ENCODE results near the gene ACER3.

The ACER3 gene

DNA sequence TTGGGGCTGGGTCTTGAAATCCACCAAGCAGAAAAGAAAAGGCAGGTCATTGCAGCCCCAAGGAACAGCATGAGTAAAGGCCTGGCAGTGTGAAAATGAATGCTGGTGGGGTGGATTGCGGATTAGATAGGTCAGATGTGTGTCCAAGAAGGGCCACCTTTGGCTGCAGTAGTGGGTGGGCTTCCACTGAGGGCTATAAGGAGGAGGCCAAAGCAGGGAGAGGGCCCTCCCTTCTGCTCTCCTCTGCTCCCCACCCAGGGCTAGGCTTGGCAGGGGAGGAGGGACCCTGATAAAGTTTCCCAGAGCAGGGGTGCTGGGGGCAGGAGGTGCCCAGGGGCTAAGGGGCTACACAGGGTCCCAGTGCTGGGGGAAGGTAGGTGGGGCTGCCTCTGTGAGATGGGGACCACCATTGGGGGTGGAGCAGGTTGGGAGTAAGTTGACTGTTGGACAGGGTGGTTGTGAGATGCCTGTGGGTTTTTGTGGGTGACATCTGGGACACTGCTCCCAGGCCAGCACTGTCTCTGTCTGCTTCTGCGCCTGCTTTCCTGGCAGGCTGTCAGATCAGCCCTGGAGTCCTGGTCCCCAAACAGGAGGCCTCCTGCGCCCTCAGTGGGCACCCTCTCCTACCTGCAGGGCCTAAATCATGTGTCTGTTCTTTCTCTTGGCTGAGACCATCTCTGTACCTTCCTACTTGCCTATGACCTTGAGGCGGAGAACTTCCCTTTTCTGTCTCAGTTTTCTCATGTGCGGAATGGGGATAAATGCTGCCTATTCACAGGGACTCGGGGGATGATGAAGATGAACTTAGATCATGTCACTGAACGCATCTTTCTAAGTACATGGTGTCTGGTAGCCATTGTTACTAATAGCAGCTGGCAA is 208.0 kb downstream of the ACER3 start:
- no peaks in the 10 kb centered on the region for H3K36me3 Mint-ChIP-seq
- no peak overlapping the region for H3K4me3 Mint-ChIP-seq
- H3K9me3 Mint-ChIP-seq, result no peaks in the 10 kb centered on the region
- CTCF ChIA-PET, result interaction anchor here (0.9 kb wide), 1 partner anchor 11 kb away, joined by 3 read pairs; no protein-coding TSS in a partner anchor
- H3K4me1 Mint-ChIP-seq, result peaks cover 28% of the 10 kb centered on the region
- H3K27me3 Mint-ChIP-seq, result peaks cover 68% of the 10 kb centered on the region
- DNase-seq, result no peak
- H3K27ac Mint-ChIP-seq, result no peak overlapping the region

DNA sequence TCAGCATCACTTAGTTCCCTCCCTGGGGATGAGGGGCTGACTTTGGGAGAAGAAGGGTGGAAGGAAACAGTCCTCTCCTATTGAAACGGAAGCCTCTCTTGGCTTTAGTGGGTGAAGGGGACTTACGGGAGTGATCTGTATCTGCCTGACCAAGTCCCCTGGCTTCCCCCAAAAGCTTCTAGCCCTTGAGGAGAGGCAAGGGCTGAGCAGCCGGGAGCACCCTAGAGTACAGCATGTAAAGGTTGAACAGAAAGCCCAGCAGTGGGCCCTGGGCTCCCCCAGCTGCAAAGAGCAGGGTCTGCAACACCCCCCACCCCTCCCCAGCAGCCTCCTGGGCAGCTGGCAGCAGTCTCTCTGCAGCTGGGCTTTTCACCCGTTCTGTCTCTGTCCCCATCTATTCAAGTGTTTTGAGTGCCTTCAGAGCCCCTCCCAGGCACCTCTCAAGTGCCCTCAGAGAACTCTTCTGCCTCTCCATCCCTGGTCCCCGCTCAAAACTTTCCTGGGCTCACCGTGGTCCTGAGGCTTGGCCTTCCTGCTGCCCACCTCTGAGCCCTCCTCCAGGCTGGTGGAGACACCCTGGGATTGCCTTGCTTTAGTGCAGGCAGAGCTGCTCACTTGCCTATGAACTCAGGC is 208.7 kb downstream of the ACER3 start:
- Mint-ChIP-seq H3K27ac (no peak overlapping the region), H3K4me3 (no peak overlapping the region), H3K9me3 (no peaks in the 10 kb centered on the region), H3K27me3 (peaks cover 62% of the 10 kb centered on the region), H3K4me1 (peaks cover 28% of the 10 kb centered on the region), H3K36me3 (no peaks in the 10 kb centered on the region)
- DNase-seq, result no peak
- CTCF ChIA-PET, result interaction anchor here (0.9 kb wide), 1 partner anchor 10 kb away, joined by 3 read pairs; no protein-coding TSS in a partner anchor

DNA sequence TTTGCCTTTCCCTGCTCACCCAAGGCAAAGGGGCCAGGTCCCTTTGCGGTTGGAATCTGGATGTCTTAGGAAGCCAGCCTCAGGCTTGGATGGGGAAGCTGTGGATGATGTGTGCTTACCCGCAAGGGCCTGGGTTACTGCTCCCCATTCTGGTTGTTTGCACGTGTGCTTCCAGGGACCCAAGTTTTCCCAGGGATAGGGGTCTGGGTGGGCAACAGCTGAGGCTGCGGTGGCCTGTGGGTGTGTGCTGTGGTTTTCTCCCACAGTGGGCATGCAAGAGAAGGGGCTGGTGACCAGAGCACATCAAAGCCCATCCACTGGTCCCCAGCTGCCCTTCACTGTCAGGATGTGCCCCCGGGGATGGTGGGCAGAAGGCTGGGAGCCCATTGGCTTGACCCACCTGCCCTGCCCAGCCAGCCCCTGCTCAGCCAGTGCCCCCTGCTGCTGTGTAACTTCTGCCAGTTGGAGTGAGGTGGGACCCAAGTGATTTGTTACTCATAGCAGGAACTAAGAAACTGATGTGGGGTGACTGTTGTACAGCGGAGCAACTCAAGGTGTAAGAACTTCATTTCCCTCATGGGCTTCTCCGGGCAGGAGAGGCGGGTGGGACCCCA is 209.4 kb downstream of the ACER3 start:
- H3K9me3 Mint-ChIP-seq, result no peaks in the 10 kb centered on the region
- no peak overlapping the region for H3K27ac Mint-ChIP-seq
- peaks cover 60% of the 10 kb centered on the region for H3K27me3 Mint-ChIP-seq
- DNase-seq, result no peak
- H3K4me1 Mint-ChIP-seq, result peaks cover 28% of the 10 kb centered on the region
- CTCF ChIA-PET, result interaction anchor here (0.9 kb wide), 1 partner anchor 9 kb away, joined by 3 read pairs; no protein-coding TSS in a partner anchor
- no peak overlapping the region for H3K4me3 Mint-ChIP-seq
- no peaks in the 10 kb centered on the region for H3K36me3 Mint-ChIP-seq

DNA sequence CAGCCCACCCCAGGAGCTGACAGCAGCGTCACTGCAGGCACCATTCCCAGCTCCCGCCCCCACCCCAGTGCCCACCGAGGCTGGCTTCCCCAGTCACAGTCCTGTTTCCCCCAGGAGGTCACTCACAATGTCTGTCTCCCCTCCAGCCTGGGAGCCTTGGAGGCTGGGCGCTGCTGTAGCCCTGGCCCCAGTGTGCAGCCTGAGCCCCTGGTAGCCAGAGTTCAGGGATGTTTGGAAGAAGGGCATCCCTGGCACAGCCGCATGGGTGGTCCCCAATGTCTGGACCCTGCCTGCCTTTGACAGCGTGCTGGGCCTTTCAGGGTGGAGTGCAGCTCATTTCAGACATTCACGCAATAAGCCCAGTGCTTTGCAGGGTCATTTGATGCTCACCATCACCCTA is 210.4 kb downstream of the ACER3 start:
- DNase-seq, result no peak
- Mint-ChIP-seq H3K9me3 (no peaks in the 10 kb centered on the region), H3K4me1 (peaks cover 24% of the 10 kb centered on the region), H3K27ac (no peak overlapping the region), H3K36me3 (no peaks in the 10 kb centered on the region), H3K27me3 (peaks cover 52% of the 10 kb centered on the region), H3K4me3 (no peak overlapping the region)
- CTCF ChIA-PET, result no interaction called here

DNA sequence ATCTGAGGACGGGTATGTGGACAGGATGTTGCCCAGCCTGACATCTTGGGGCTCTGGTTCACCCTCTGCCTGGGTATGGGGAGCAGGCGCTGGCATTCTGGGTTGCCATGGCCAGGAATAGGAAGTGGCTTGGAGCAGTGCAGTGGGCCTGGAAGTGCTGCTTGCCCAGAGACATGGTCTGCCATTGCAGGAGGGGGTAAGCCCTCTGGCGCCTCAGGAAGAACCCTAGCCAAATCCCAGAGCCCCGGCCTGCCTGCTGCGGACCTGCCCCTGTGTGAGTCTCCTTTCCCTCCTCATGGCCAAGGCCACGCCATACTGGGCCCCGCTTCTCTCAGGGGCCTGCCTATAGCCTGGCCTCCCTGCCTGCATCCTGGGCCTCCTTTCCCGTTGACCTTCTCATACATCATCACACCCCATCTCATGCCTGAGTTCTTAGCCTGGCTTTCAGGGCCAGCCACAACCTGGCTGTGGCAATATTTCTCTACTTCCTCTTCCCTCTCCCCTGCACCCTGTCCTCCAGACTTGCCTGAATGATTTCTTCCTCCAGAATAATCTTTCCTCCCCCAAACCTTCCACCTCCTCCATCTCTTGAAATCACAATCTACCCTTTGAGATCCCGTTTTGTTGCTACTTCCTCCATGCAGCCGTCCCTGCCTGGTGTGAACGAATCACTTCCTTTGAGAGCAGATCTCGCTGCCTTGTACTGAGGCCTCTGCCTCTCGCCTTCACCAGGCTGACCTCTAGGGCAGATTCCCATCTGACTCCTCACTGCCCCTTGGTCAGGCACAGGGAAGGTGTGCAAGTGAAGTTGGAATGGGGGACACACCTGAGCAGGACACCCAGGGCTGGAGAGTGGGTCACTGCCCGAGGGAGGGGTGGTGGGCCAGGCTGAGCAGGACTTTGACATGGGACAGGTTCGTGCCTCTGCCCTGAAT is 211.2 kb downstream of the ACER3 start:
- DNase-seq, result no peak
- Mint-ChIP-seq H3K27me3 (peaks cover 50% of the 10 kb centered on the region), H3K27ac (no peak overlapping the region), H3K4me1 (peaks cover 23% of the 10 kb centered on the region), H3K4me3 (no peak overlapping the region), H3K36me3 (no peaks in the 10 kb centered on the region), H3K9me3 (no peaks in the 10 kb centered on the region)
- CTCF ChIA-PET, result interaction anchor here (2.1 kb wide), 1 partner anchor 19 kb away, joined by 5 read pairs; no protein-coding TSS in a partner anchor

DNA sequence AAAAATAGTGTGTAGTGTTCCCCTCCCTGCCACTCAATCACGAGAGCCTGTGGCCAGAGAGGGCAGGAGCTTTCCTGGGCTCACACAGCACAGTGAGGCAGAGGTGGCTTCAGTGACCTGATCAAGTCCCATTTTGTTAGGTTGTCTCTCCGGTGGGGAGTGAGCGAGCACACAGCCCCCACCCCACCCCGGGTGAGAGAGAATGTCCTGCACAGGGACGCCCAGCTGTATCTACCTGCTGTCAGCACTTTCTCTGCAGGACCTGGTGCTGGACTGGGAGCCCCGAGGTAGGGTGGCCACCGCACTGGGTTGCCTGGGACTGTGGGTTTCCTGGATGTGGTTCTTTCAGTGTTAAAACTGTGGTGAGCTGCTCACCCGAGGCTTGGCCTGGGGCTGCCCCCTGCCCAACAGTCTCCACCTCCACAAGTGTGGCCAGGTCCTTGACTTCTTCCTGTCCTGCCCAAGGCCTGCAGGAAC is 212.2 kb downstream of the ACER3 start:
- Mint-ChIP-seq H3K4me1 (peaks cover 18% of the 10 kb centered on the region), H3K27ac (no peak overlapping the region), H3K4me3 (no peak overlapping the region), H3K9me3 (no peaks in the 10 kb centered on the region), H3K36me3 (no peaks in the 10 kb centered on the region), H3K27me3 (peaks cover 42% of the 10 kb centered on the region)
- CTCF ChIA-PET, result interaction anchor here (1.3 to 2.1 kb wide), 2 partner anchors 18 to 25 kb away, joined by 4 to 5 read pairs; no protein-coding TSS in a partner anchor
- DNase-seq, result no peak

DNA sequence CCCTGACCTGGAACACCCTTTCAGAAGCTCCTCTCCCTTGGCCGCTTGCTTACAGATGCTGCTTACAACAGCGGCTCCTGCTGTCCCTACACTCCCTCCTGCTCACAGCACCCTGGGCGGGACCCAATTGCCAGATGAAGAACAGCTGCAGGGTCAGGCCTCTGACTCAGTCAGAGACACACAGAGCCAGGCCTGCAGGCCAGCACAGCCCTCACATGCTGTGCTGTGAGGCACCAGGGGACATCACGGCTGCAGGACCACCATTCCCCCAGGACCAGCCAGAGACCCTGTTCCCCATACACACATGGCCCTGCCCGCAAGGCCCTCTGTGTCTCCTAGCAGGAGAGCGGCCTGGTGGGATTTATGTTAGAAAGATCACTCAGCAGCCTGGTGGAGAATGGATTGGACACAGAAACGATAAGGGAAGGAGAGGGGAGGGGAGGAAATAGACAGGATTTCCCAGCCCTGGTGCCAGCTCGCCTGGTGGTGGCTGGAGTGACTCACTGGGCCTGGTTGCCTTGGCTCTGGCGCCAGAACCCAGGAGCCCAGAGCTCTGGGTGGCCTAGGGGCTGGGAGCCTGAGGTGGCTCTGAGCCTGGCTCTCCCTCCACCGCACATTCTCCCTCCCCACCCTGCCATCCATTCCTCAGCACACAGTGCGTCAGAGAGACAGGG is 212.7 kb downstream of the ACER3 start:
- Mint-ChIP-seq H3K4me3 (no peak overlapping the region), H3K4me1 (peaks cover 18% of the 10 kb centered on the region), H3K27ac (no peak overlapping the region), H3K27me3 (peaks cover 41% of the 10 kb centered on the region), H3K36me3 (no peaks in the 10 kb centered on the region), H3K9me3 (no peaks in the 10 kb centered on the region)
- CTCF ChIA-PET, result interaction anchor here (1.3 to 2.1 kb wide), 2 partner anchors 18 to 26 kb away, joined by 4 to 5 read pairs; no protein-coding TSS in a partner anchor
- no peak for DNase-seq

DNA sequence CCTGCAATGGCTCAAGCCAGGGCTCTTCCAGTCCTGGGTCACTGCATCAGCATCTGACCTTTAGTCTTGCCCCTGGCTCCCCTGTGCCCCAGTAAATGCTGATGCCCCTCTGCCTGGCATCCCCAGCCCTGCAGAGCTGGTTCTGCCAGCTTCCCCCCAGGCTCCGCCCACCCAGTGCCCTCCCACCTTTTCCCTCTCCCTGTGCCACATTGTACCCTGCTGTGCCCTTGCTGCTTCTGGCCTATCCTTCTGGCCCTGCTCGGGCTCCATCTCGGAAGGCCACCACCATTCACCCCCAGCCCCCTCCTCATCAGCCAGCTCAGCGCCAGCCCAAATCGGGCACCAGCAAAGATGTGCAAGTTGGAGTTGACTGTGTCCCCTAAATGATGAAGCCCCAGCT is 213.5 kb downstream of the ACER3 start:
- Mint-ChIP-seq H3K9me3 (no peaks in the 10 kb centered on the region), H3K4me1 (peaks cover 18% of the 10 kb centered on the region), H3K27ac (no peak overlapping the region), H3K27me3 (peaks cover 35% of the 10 kb centered on the region), H3K36me3 (no peaks in the 10 kb centered on the region), H3K4me3 (no peak overlapping the region)
- CTCF ChIA-PET, result interaction anchor here (1.0 to 2.1 kb wide), 2 partner anchors 17 kb away, joined by 3 to 5 read pairs; no protein-coding TSS in a partner anchor
- DNase-seq, result no peak

DNA sequence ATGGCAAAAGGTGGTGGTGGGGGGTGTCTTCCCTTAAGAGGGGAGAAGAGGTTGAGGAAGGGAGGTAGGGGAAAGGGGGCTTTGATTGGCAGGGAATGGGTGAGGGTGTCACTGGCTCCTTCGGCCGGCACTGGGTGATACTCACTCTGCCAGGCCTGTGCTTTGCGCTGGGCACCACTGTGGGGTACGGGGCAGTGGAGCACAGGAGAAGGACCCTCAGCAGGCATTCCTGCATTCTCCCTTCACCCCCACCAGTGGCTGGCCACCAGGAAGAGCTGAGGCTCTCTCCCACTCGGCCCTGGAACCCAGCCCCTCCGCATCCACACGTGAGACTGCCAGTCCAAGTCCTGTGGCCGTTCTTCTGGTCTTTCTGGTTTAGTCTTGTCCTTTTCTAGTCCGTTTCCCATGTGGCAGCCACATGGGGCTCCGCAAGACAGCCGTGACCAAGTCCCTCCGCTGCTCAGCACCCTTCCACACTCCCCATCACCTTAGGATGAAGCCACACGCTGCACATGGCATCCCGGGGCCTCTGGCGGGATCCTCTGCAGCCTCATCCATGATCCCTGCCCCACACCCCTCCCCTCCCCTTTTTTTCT is 214.0 kb downstream of the ACER3 start:
- H3K9me3 Mint-ChIP-seq, result no peaks in the 10 kb centered on the region
- DNase-seq, result no peak
- peaks cover 29% of the 10 kb centered on the region for H3K27me3 Mint-ChIP-seq
- no peak overlapping the region for H3K27ac Mint-ChIP-seq
- H3K4me3 Mint-ChIP-seq, result no peak overlapping the region
- no peaks in the 10 kb centered on the region for H3K36me3 Mint-ChIP-seq
- H3K4me1 Mint-ChIP-seq, result peaks cover 18% of the 10 kb centered on the region
- CTCF ChIA-PET, result interaction anchor here (1.0 kb wide), 1 partner anchor 16 kb away, joined by 3 read pairs; no protein-coding TSS in a partner anchor

DNA sequence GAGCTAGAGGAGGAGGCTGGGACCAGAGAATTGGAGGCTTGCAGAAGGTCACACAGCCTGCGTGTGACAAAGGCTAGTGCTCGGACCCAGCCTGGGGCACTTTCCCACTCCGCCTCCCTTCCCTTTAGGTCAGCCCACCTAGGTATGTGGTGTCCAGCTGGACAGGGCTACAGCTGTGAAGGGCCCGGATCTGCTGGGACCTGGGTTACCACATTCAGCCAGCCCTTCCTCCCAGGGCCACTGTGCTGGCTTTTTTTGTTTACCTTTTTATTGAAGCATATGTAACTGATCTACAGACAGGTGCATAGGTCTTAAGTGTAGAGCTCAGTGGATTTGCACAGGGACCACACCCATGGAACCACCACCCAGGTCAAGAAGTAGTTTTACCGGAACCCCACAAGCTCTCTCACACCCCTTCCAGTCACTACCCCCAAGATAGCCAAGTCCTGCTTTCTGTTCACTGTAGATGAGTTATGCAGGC is 214.7 kb downstream of the ACER3 start:
- Mint-ChIP-seq H3K27me3 (peaks cover 26% of the 10 kb centered on the region), H3K9me3 (no peaks in the 10 kb centered on the region), H3K4me1 (peaks cover 18% of the 10 kb centered on the region), H3K36me3 (no peaks in the 10 kb centered on the region), H3K27ac (no peak overlapping the region), H3K4me3 (no peak overlapping the region)
- no peak for DNase-seq
- CTCF ChIA-PET, result no interaction called here
